H1 (cell line): ENCODE measurements around the gene ZNF644. TPM values are rescaled to one million over a fixed set of nuclear protein-coding genes. Genes with fewer than 3 reads are reported as not detected.

Experiments used
- CTCF ChIA-PET: fragments of 300-600 bp; sonication (Branson Sonifier 250); formaldehyde crosslinking; loops from one replicate; lab custom pipeline; 2021; ENCODE audit not compliant: partially characterized antibody; lab: Charles Lee
- POLR2A ChIA-PET: fragments of 300-600 bp; sonication (Branson Sonifier 250); formaldehyde crosslinking; loops from one replicate; lab custom pipeline; 2021; ENCODE audit warnings: inconsistent platforms; ENCODE audit not compliant: partially characterized antibody; lab: Charles Lee
- DNase-seq, 2 experiments: peaks; one replicate each; pipeline versions ENCODE4 v3.0.0 to v3.0.0-alpha.2; 2010 to 2022; ENCODE audit warnings: low spot score in 2 of 2, low read depth in 1 of 2, mixed read lengths in 1 of 2
- FAIRE-seq: peaks from 2 replicates; lab custom pipeline; 2011; peaks lifted over from hg19 to GRCh38; lab: Jason Lieb, UNC
- H2AFZ ChIP-seq: 2 replicates; pipeline ENCODE4 v1.8.1; 2012; ENCODE audit warnings: low read length, inconsistent platforms
- H2AK5ac ChIP-seq: 2 replicates; pipeline ENCODE4 v1.6.1; 2013; ENCODE audit warnings: low read depth, low read length
- H2BK120ac ChIP-seq: replicated peaks from 2 replicates; pipeline ENCODE3; 2013; ENCODE audit warnings: low read depth, low read length, inconsistent platforms
- H2BK12ac ChIP-seq: 2 replicates; pipeline ENCODE4 v1.6.1; 2013; ENCODE audit warnings: low read depth, low read length
- H2BK15ac ChIP-seq: 2 replicates; pipeline ENCODE4 v1.6.1; 2013; ENCODE audit warnings: low read length
- H2BK20ac ChIP-seq: 2 replicates; pipeline ENCODE4 v1.6.1; 2013; ENCODE audit warnings: low read length
- H2BK5ac ChIP-seq: 2 replicates; pipeline ENCODE4 v1.6.1; 2013; ENCODE audit warnings: low read depth, low read length
- H3K14ac ChIP-seq: 2 replicates; pipeline ENCODE4 v1.6.1; 2013; ENCODE audit warnings: inconsistent platforms; ENCODE audit not compliant: insufficient read length
- H3K18ac ChIP-seq: 2 replicates; pipeline ENCODE4 v1.6.1; 2013; ENCODE audit warnings: low read length; ENCODE audit errors: extremely low read depth
- H3K23ac ChIP-seq: 2 replicates; pipeline ENCODE4 v1.6.1; 2013; ENCODE audit warnings: inconsistent platforms; ENCODE audit not compliant: insufficient read length
- H3K23me2 ChIP-seq: 2 replicates; pipeline ENCODE4 v1.6.1; 2013; ENCODE audit warnings: low read depth, low read length
- H3K27ac ChIP-seq: 2 replicates; pipeline ENCODE4 v1.6.1; 2011; ENCODE audit warnings: low read depth, low read length, inconsistent platforms
- H3K27me3 ChIP-seq, 4 experiments: replicated peaks in 1 of 4; 1 replicate in 1 of 4; 2 replicates in 3 of 4; pipeline versions ENCODE4 v1.6.1 to v1.8.1; 2011 to 2013; ENCODE audit warnings: low read length in 3 of 4, mild to moderate bottlenecking in 3 of 4, inconsistent platforms in 2 of 4, mixed read lengths in 2 of 4, moderate library complexity in 1 of 4; ENCODE audit not compliant: control insufficient read depth in 3 of 4, insufficient read depth in 3 of 4; ENCODE audit errors: extremely low read depth in 1 of 4
- H3K36me3 ChIP-seq, 4 experiments: 2 replicates each; pipeline versions ENCODE4 v1.6.1 to v1.8.1; 2011 to 2013; ENCODE audit warnings: mild to moderate bottlenecking in 4 of 4, low read length in 3 of 4, moderate library complexity in 2 of 4, control low read depth in 1 of 4, inconsistent platforms in 1 of 4; ENCODE audit not compliant: insufficient read depth in 4 of 4, control insufficient read depth in 2 of 4
- H3K4ac ChIP-seq: replicated peaks from 2 replicates; pipeline ENCODE3; 2013; ENCODE audit warnings: low read length, low read depth, mixed read lengths, inconsistent platforms; ENCODE audit not compliant: insufficient read length
- H3K4me1 ChIP-seq, 4 experiments: replicated peaks in 1 of 4; 1 replicate in 1 of 4; 2 replicates in 3 of 4; pipeline versions ENCODE4 v1.6.1 to v1.8.1; 2011 to 2013; ENCODE audit warnings: low read length in 3 of 4, inconsistent platforms in 2 of 4, mixed read lengths in 1 of 4; ENCODE audit not compliant: insufficient read depth in 4 of 4, control insufficient read depth in 3 of 4
- H3K4me2 ChIP-seq, 2 experiments: 2 replicates each; pipeline versions ENCODE4 v1.6.1 to v1.8.1; 2011 to 2013; ENCODE audit warnings: low read depth in 2 of 2, low read length in 2 of 2, control low read depth in 1 of 2, inconsistent platforms in 1 of 2, mild to moderate bottlenecking in 1 of 2; ENCODE audit not compliant: insufficient read depth in 1 of 2
- H3K4me3 ChIP-seq, 4 experiments: fragments of 200-600, 300-600 bp in 1 of 4; sonication (generic), shearing (Covaris generic), sonication (Bioruptor Twin) in 1 of 4; 2 replicates each; pipeline versions ENCODE4 v1.5.1 to v1.8.1; 2011 to 2016; ENCODE audit warnings: low read length in 4 of 4, low read depth in 3 of 4, control low read depth in 2 of 4, inconsistent platforms in 2 of 4, mild to moderate bottlenecking in 2 of 4, mixed read lengths in 1 of 4, moderate library complexity in 1 of 4; ENCODE audit not compliant: insufficient read depth in 2 of 4; ENCODE audit errors: extremely low read depth in 1 of 4
- H3K56ac ChIP-seq: replicated peaks from 2 replicates; pipeline ENCODE3; 2013; ENCODE audit warnings: low read depth, mild to moderate bottlenecking, mixed read lengths, low read length, inconsistent platforms; ENCODE audit not compliant: insufficient read length
- H3K79me1 ChIP-seq: 2 replicates; pipeline ENCODE4 v1.6.1; 2013; ENCODE audit warnings: low read depth, low read length, control low read depth
- H3K79me2 ChIP-seq, 2 experiments: 2 replicates each; pipeline versions ENCODE4 v1.6.1 to v1.8.1; 2012 to 2013; ENCODE audit warnings: low read length in 2 of 2, mild to moderate bottlenecking in 2 of 2, inconsistent platforms in 1 of 2; ENCODE audit not compliant: insufficient read depth in 2 of 2, control insufficient read depth in 1 of 2
- H3K9ac ChIP-seq, 4 experiments: replicated peaks in 1 of 4; 1 replicate in 1 of 4; 2 replicates in 3 of 4; pipeline versions ENCODE4 v1.6.1 to v1.8.1; 2011 to 2013; ENCODE audit warnings: low read depth in 3 of 4, low read length in 3 of 4, control low read depth in 2 of 4, mild to moderate bottlenecking in 2 of 4, moderate library complexity in 2 of 4, inconsistent platforms in 1 of 4; ENCODE audit errors: extremely low read depth in 1 of 4
- H3K9me3 ChIP-seq, 2 experiments: 2 replicates each; pipeline versions ENCODE4 v1.6.1 to v1.8.1; 2012 to 2013; ENCODE audit warnings: mild to moderate bottlenecking in 2 of 2, moderate library complexity in 2 of 2, control low read depth in 1 of 2, inconsistent platforms in 1 of 2, low read depth in 1 of 2, low read length in 1 of 2, mixed read lengths in 1 of 2; ENCODE audit not compliant: insufficient read depth in 2 of 2
- H4K20me1 ChIP-seq, 2 experiments: replicated peaks in 1 of 2; 2 replicates each; pipeline versions ENCODE3 to v1.8.1; 2011 to 2013; ENCODE audit warnings: inconsistent platforms in 2 of 2, low read length in 2 of 2, mild to moderate bottlenecking in 1 of 2; ENCODE audit not compliant: insufficient read depth in 2 of 2, control insufficient read depth in 1 of 2
- H4K5ac ChIP-seq: 2 replicates; pipeline ENCODE4 v1.6.1; 2013; ENCODE audit warnings: low read length, low read depth, mixed read lengths, inconsistent platforms; ENCODE audit not compliant: insufficient read length
- H4K8ac ChIP-seq: 2 replicates; pipeline ENCODE4 v1.8.0; 2013; ENCODE audit warnings: mild to moderate bottlenecking, moderate library complexity, low read length, inconsistent platforms; ENCODE audit not compliant: insufficient read depth; ENCODE audit errors: extremely low read depth
- H4K91ac ChIP-seq: replicated peaks from 2 replicates; pipeline ENCODE3; 2013; ENCODE audit warnings: low read length, mixed read lengths, inconsistent platforms; ENCODE audit not compliant: insufficient read length
- CTBP2 ChIP-seq: IDR thresholded peaks from 2 replicates; pipeline ENCODE4 v1.7.0; 2011; ENCODE audit warnings: borderline replicate concordance, mild to moderate bottlenecking, moderate library complexity, mixed read lengths, low read length; ENCODE audit not compliant: insufficient read depth, insufficient read length
- HDAC6 ChIP-seq: IDR thresholded peaks from one replicate; pipeline ENCODE4 v1.7.1; 2012; ENCODE audit warnings: low read depth, mild to moderate bottlenecking, inconsistent platforms, low read length, moderate library complexity
- KDM4A ChIP-seq: IDR thresholded peaks from one replicate; pipeline ENCODE4 v1.7.1; 2012; ENCODE audit warnings: low read depth, mild to moderate bottlenecking, moderate library complexity, low read length, inconsistent platforms; ENCODE audit not compliant: severe bottlenecking
- POLR2AphosphoS5 ChIP-seq: IDR thresholded peaks from 2 replicates; pipeline ENCODE4 v1.6.1; 2011; ENCODE audit warnings: low read depth, low read length
- SAP30 ChIP-seq: fragments of 300-600 bp; sonication (generic); IDR thresholded peaks from 2 replicates; pipeline ENCODE4 v1.7.1; 2012; ENCODE audit warnings: low read length, moderate library complexity, mild to moderate bottlenecking, inconsistent platforms; ENCODE audit not compliant: insufficient read depth, insufficient replicate concordance
- SIN3A ChIP-seq, 2 experiments: IDR thresholded peaks in 1 of 2; conservative IDR thresholded peaks in 1 of 2; 2 replicates each; pipeline ENCODE4 v1.6.1; 2011 to 2012; ENCODE audit warnings: low read length in 2 of 2, improper control_type of control experiment in 1 of 2, low read depth in 1 of 2, mild to moderate bottlenecking in 1 of 2
- SIRT6 ChIP-seq: IDR thresholded peaks from one replicate; pipeline ENCODE4 v1.7.1; 2012; ENCODE audit warnings: low read length, inconsistent platforms
- SIX5 ChIP-seq: IDR thresholded peaks from 2 replicates; pipeline ENCODE4 v1.6.1; 2011; ENCODE audit warnings: mild to moderate bottlenecking, low read depth, low read length
- TCF12 ChIP-seq: IDR thresholded peaks from 2 replicates; pipeline ENCODE4 v1.6.1; 2011; ENCODE audit warnings: low read depth, mild to moderate bottlenecking, low read length
- polyA plus RNA-seq, 7 experiments: library from polyadenylated mRNA; depleted of rRNA in 3 of 7; stranded (reverse) in 5 of 7; unstranded in 2 of 7; fragments of >200 nt in 5 of 7; fragments of 200-250 nt in 2 of 7; gene quantifications; 1 replicate in 5 of 7; 2 replicates in 1 of 7; 4 replicates in 1 of 7; pipeline versions ENCODE4 v1.2.1 to v1.2.3, GENCODE V29; 2011 to 2013; ENCODE audit warnings: missing spikeins in 2 of 7, mixed read lengths in 2 of 7
- total RNA-seq: library from RNA; stranded (reverse); fragmentation: NEBNext Ultra II Directional; extraction: Animal tissue kit (Norgen Biotek cat#: 25700); gene quantifications from 2 replicates; pipeline ENCODE4 v1.2.1, GENCODE V29; 2021

ZNF644 gene
- total and polyA plus RNA-seq, 2 of the 8 experiments (the other 6 are each of a cell fraction or from before 2014, with no cell fraction given) = 14.5 to 93.5 TPM

DNA sequence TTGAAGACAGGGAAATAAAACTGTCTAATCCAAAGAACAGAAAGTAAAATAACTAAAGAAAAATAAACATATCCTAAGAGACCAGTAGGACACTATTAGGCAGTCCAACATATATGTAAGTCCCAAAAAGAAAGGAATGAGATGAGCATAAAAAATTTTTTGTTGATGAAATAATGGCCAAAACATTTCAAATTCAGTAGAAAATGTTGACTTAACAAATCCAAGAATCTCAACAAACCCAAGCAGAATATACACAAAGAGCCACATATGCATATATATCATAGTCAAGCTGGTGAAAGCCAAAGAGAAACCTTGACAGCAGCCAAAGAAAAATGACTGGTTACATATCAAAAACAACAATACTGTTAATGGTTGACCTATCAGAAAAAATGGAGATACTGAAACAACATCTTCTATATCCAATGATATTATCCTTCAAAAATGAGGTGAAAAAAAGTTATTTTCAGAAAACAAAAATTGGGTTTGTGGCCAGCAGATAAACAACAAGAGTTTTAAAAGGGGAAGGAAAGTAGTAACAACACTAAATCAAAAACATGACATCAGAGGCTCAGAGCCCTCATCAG, 26.4 kb downstream of the ZNF644 start:
- H3K9ac ChIP-seq = no peak overlapping the region
- H3K23ac ChIP-seq = no peak overlapping the region
- no peaks in the 10 kb centered on the region for H3K23me2 ChIP-seq
- H2BK120ac ChIP-seq = no peak overlapping the region
- no peak overlapping the region for H2AFZ ChIP-seq
- FAIRE-seq = no peak
- no peak overlapping the region for H2BK5ac ChIP-seq
- ChIA-PET POLR2A (interaction anchor here (1.1 kb wide), 1 partner anchor 26 kb away, joined by 7 read pairs; the partner anchor contains the start of gene ZNF644), CTCF (interaction anchor here (1.4 kb wide), 1 partner anchor 266 kb away, joined by 4 read pairs; no protein-coding TSS in a partner anchor)
- no peak overlapping the region for H3K56ac ChIP-seq
- peaks cover 38 to 96% of the 10 kb centered on the region in 2 experiments for H3K79me2 ChIP-seq
- H3K4me2 ChIP-seq = no peak overlapping the region
- H3K27me3 ChIP-seq = no peaks in the 10 kb centered on the region
- no peak overlapping the region for H2BK15ac ChIP-seq
- H3K79me1 ChIP-seq = peaks cover 12% of the 10 kb centered on the region
- H2BK12ac ChIP-seq = no peak overlapping the region
- no peak overlapping the region for H4K5ac ChIP-seq
- H2AK5ac ChIP-seq = no peak overlapping the region
- no peak for TF ChIP-seq POLR2AphosphoS5
- TF ChIP-seq HDAC6 = no peak
- TF ChIP-seq SAP30 = no peak
- no peak for TF ChIP-seq TCF12
- no peak for TF ChIP-seq SIRT6
- TF ChIP-seq SIX5 = no peak
- TF ChIP-seq KDM4A = no peak
- no peak for TF ChIP-seq SIN3A (conservative IDR thresholded peaks at IDR 0.05 in 1 of 2, IDR thresholded peaks at IDR 0.05 in 1 of 2; ENCODE audit: low read depth in 1 of 2, low read length in 2 of 2)
- TF ChIP-seq CTBP2 = no peak
- no peak overlapping the region for H4K8ac ChIP-seq
- H3K4ac ChIP-seq = no peak overlapping the region
- H3K4me3 ChIP-seq = no peak overlapping the region
- H3K14ac ChIP-seq = no peak overlapping the region
- H4K20me1 ChIP-seq = peaks cover 7 to 21% of the 10 kb centered on the region in 2 experiments
- no peak overlapping the region for H3K18ac ChIP-seq
- H4K91ac ChIP-seq = no peak overlapping the region
- no peak overlapping the region for H2BK20ac ChIP-seq
- H3K36me3 ChIP-seq = peaks cover 0 to 26% (median 11%) of the 10 kb centered on the region in 4 experiments; a peak in 3 of 8 replicates
- peaks cover 0 to 12% (median 3%) of the 10 kb centered on the region in 4 experiments; a peak in 4 of 7 replicates for H3K4me1 ChIP-seq
- DNase-seq = no peak
- H3K27ac ChIP-seq = no peak overlapping the region
- peaks cover 19 to 22% of the 10 kb centered on the region in 2 experiments for H3K9me3 ChIP-seq
